Fibroblast of mammary gland (primary cell): ENCODE measurements around the gene PLEK.

Source experiments
- DNase-seq: peaks from one replicate; pipeline ENCODE4 v3.0.0-alpha.2; 2010; ENCODE audit warnings: low read depth
- H3K4me3 ChIP-seq: 2 replicates; pipeline ENCODE4 v1.5.1; 2011; ENCODE audit warnings: low read depth, mild to moderate bottlenecking, low read length, moderate library complexity; ENCODE audit not compliant: control insufficient read depth
- TF ChIP-seq, protein P1 (sequence below): conservative IDR thresholded peaks from 2 replicates; pipeline ENCODE4 v1.5.1; 2011; ENCODE audit warnings: low read depth, low read length, inconsistent platforms; ENCODE audit not compliant: control insufficient read depth, insufficient read depth

The PLEK gene

GRCh38 chr2:68362749-68363148 lies 2.3 kb upstream of the PLEK start:
- TF ChIP-seq, protein P1, sequence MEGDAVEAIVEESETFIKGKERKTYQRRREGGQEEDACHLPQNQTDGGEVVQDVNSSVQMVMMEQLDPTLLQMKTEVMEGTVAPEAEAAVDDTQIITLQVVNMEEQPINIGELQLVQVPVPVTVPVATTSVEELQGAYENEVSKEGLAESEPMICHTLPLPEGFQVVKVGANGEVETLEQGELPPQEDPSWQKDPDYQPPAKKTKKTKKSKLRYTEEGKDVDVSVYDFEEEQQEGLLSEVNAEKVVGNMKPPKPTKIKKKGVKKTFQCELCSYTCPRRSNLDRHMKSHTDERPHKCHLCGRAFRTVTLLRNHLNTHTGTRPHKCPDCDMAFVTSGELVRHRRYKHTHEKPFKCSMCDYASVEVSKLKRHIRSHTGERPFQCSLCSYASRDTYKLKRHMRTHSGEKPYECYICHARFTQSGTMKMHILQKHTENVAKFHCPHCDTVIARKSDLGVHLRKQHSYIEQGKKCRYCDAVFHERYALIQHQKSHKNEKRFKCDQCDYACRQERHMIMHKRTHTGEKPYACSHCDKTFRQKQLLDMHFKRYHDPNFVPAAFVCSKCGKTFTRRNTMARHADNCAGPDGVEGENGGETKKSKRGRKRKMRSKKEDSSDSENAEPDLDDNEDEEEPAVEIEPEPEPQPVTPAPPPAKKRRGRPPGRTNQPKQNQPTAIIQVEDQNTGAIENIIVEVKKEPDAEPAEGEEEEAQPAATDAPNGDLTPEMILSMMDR: no peak
- H3K4me3 ChIP-seq: no peak overlapping the region
- DNase-seq: no peak

DNA sequence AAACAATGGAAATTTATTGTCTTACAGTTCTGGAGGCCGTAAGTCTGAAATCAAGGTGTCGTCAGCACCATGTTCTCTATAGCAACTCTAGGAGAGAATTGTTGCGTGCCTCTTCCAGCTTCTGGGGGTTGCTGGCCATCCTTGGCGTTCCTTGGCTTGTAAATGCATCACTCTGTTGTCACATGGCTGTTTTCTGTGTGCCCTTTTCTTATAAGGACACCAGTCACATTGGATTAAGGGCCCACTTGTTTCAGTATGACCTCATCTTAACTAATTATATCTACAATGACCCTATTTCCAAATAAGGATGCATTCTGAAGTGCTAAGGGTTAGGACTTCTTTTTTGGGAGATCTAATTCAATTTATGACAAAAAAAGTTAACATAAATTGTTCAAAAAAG lies 1.4 kb upstream of the PLEK start:
- no peak for DNase-seq
- TF ChIP-seq, protein P1: no peak
- no peak overlapping the region for H3K4me3 ChIP-seq

DNA sequence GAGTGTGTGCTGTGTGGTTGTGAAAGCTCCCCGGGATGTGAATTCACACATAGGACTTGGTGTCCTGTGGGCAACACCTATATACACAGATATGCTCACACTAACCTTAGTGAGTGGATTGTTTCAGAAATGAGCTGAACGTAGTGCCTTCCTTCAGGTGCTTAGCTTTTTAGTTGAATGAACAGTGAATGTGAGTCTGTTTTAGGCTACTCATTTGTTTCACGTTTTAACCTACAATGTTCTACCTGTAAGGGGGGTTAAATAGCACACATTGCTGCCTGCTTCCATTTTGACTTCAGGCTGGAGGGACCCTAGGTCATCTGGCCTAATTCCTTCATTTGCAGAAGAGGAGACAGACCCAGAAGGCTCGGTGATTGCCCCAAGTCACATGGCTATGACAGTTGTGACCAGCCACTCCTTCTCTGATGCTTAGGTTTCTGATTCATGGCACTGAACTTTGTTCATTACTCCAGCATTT lies 1.0 kb downstream of the PLEK start:
- TF ChIP-seq, protein P1: no peak
- DNase-seq: no peak
- H3K4me3 ChIP-seq: no peak overlapping the region

DNA sequence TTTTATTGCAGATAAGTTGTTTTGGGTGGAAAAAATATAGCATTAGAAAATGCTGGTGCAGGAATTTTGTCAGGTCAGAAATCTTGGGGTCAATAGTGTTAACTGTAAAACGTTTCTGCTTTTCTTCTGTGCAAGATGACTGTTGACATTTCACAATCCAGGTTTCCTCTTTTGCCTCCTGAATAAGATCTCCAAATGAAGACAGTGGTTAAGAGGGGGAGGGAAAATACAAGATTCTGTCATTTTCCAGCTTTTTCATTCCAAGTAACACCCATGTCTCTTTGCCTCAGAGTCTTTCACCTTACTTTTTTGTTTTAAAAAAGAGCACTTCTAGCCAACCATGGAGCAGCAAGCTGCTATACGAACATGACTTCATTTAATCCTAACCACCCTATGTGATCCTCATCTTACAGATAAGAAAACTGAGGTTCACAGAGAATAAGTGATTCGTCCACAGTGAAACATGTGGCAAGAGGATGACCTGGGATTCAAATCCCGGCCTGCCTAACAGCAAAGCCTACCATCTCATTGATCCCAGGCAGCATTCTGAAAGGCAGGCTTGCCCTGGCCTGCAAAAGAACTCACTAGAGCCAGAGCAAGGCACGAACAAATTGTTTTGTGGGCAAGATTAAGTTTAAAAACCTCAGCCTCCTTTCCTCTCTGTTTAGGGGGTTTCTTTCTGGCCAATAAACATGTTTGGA lies 3.0 kb downstream of the PLEK start:
- no peak overlapping the region for H3K4me3 ChIP-seq
- TF ChIP-seq, protein P1: no peak
- DNase-seq: no peak

- H3K4me3 ChIP-seq: no peak overlapping the region
- DNase-seq: peak; percentile 81
- TF ChIP-seq, protein P1: no peak
Observed at GRCh38 chr2:68368654-68369336, 3.7 kb downstream of the PLEK start.

DNA sequence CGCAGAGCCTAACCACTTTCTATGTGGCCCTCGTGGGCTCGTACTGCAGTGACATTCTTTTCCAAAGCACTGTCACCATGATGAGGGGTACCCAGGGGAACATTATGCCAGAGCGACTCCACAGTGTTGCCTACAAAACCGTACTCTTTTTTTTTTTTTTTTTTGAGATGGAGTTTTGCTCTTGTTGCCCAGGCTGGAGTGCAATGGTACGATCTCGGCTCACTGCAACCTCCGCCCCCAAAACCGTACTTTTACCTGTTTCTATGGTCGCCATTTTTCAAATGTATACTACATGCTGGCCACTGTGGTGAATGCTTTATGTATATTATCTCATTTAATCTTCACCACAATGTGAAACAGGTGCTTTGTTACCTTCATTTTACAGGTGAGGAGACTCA lies 4.3 kb downstream of the PLEK start:
- no peak overlapping the region for H3K4me3 ChIP-seq
- DNase-seq: no peak
- TF ChIP-seq, protein P1: no peak

DNA sequence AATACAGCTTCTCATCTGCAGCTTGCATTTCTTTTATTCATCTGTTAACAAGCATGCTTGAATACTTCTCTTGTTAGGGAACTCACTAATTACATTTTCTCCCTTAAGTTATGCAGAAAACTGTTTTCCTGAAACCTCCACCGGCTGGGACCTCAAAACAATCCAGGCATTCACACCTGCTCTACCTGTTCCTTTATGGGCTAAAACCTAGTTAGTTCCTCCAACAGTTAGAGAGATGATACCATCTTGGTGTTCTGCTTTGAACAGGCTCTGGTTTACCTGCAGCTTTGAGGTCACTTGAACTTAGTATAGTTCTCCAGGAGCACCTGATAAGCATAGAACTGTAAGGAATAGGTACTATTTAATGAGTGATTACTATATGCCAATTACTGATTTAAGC lies 6.1 kb downstream of the PLEK start:
- H3K4me3 ChIP-seq: no peak overlapping the region
- TF ChIP-seq, protein P1: no peak
- no peak for DNase-seq
